Measurements from ENCODE around the gene BPIFB2. TPM values are rescaled to one million over a fixed set of nuclear protein-coding genes. Genes with fewer than 3 reads are reported as not detected.

The BPIFB2 gene
- total and polyA plus RNA-seq, 2 donors (not counting 3 experiments of a cell fraction or from before 2014, with no cell fraction given): not detected

DNA sequence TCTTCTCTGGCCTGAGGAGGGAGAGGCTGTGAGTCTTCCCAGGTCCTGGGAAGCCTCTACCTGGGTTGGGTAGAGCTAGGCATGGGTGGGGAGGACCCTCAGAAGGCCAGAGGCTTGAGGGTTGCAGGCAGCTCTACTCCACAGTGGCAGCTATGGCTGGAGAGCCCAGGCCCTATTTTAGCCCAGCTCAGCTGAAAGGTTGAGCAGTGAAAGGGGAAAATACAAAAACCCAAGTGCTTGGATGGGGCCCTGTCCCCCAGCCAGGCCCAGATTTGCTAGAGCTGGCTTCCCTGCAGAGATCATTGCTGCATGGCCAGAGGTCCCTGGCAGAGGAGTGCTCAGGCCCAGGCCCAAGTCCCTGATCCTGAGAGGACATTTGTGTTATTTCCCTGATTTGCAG is 48.9 kb upstream of the BPIFB2 start:
- ChIA-PET CTCF (interaction anchor here (1.4 kb wide), 1 partner anchor 23 kb away, joined by 3 read pairs; no protein-coding TSS in a partner anchor), POLR2A (no interaction called here)
- Histone ChIP-seq H3K4me1 (ENCODE audit: control insufficient read depth, extremely low read depth, insufficient read depth, low read length) (no peaks in the 10 kb centered on the region), H3K9me1 (replicated peaks; ENCODE audit: control insufficient read depth, extremely low read depth, insufficient read depth, low read length) (no peaks in the 10 kb centered on the region), H3K27me3 (ENCODE audit: control insufficient read depth in 2 of 2, insufficient read depth in 2 of 2, low read length in 2 of 2) (peaks cover 3 to 5% of the 10 kb centered on the region in 2 experiments), H3K4me3 (replicated peaks in 1 of 3; ENCODE audit: insufficient read depth in 1 of 3, low read depth in 1 of 3, low read length in 3 of 3) (no peak overlapping the region), H3K79me2 (ENCODE audit: control insufficient read depth, insufficient read depth, low read length) (no peaks in the 10 kb centered on the region), H3K9ac (replicated peaks; ENCODE audit: extremely low read depth, insufficient read depth, low read length) (no peak overlapping the region), H3K36me3 (ENCODE audit: control insufficient read depth in 2 of 2, extremely low read depth in 1 of 2, insufficient read depth in 2 of 2, low read length in 2 of 2) (no peaks in the 10 kb centered on the region), H3K9me3 (replicated peaks; ENCODE audit: control insufficient read depth, insufficient read depth, low read length) (no peaks in the 10 kb centered on the region), H4K20me1 (replicated peaks; ENCODE audit: control insufficient read depth, extremely low read depth, insufficient read depth, low read length) (no peaks in the 10 kb centered on the region), H2AFZ (ENCODE audit: low read depth, low read length) (no peak overlapping the region), H3K27ac (ENCODE audit: insufficient read depth, low read depth, low read length) (no peak overlapping the region), H3K4me2 (ENCODE audit: insufficient read depth, low read length) (no peak overlapping the region)
- dilution Hi-C loops (cut with MboI; ENCODE audit: extremely low pct_ligation_motif_present, low sequenced_read_pairs): no loop called here
- no TSS peak for BruUV-seq (replicated peaks)
- intact Hi-C loops (cut with micrococcal nuclease): no loop called here
- FAIRE-seq (no peak), DNase-seq (ENCODE audit: low read depth, low spot score) (no peak)
- no peak for TF ChIP-seq GATA2 (IDR thresholded peaks at IDR 0.05; ENCODE audit: insufficient read depth, insufficient read length, low read depth, low read length)

DNA sequence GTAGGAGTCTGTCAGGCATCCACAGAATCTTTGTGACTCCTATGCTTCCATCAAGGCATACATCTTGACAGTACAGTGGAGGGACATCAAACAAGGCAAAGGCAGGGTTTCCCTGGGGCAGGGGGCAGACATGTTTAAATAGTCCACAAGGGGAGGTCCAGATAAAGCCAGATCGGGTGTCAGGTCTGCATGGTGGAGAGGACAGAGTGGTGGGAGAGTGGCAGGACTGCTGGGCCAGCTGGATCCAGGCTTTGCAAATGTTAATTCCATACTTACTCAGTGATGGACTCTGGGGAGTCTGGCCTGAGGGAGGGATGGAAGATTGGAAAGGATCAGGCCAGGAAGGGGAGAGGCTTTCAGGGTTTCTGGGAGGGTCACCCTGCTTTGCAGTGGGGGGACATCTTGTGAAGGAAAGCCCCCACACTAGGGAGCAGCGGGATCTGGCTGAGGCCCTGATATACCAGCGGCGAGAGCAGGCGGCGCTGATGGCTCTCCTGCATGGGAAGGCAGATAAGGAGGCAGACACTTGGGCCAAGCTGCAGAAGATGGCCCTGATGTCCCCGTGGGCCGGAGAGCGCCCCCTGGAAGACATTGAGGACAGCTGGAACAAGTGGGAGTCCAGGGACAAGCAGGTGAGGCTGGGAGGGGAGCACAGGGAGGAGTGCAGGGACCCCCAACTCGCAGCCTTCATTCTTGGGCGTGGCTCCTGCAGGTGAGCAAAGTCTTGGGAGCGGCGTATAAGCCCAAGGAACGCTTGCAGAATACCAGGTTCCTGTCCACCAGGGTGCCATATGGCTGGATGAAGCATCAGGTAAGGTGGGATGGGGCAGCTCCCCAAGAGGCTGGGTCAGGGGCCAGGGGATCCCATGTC is 47.9 kb upstream of the BPIFB2 start:
- no peak overlapping the region for H3K27ac ChIP-seq (ENCODE audit: insufficient read depth, low read depth, low read length)
- no peak for FAIRE-seq
- TF ChIP-seq, protein P1, sequence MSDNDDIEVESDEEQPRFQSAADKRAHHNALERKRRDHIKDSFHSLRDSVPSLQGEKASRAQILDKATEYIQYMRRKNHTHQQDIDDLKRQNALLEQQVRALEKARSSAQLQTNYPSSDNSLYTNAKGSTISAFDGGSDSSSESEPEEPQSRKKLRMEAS (IDR thresholded peaks at IDR 0.05; ENCODE audit: insufficient read depth, insufficient read length): no peak
- TF ChIP-seq POLR2A (IDR thresholded peaks at IDR 0.05; ENCODE audit: low read depth, low read length): no peak
- H3K9me1 ChIP-seq (replicated peaks; ENCODE audit: control insufficient read depth, extremely low read depth, insufficient read depth, low read length): no peaks in the 10 kb centered on the region
- no TSS peak for BruUV-seq (replicated peaks)
- no peak overlapping the region for H3K4me3 ChIP-seq (replicated peaks in 1 of 3; ENCODE audit: insufficient read depth in 1 of 3, low read depth in 1 of 3, low read length in 3 of 3)
- H4K20me1 ChIP-seq (replicated peaks; ENCODE audit: control insufficient read depth, extremely low read depth, insufficient read depth, low read length): no peaks in the 10 kb centered on the region
- POLR2A ChIA-PET: no interaction called here
- no peaks in the 10 kb centered on the region for H3K79me2 ChIP-seq (ENCODE audit: control insufficient read depth, insufficient read depth, low read length)
- dilution Hi-C loops (cut with MboI; ENCODE audit: extremely low pct_ligation_motif_present, low sequenced_read_pairs) (no loop called here), intact Hi-C loops (cut with micrococcal nuclease) (no loop called here)
- no peaks in the 10 kb centered on the region for H3K4me1 ChIP-seq (ENCODE audit: control insufficient read depth, extremely low read depth, insufficient read depth, low read length)
- no peak for DNase-seq (ENCODE audit: low read depth, low spot score)
- CTCF ChIA-PET: interaction anchor here (1.2 to 1.3 kb wide), 2 partner anchors 14 to 15 kb away, joined by 3 to 5 read pairs; no protein-coding TSS in a partner anchor
- H3K9ac ChIP-seq (replicated peaks; ENCODE audit: extremely low read depth, insufficient read depth, low read length): no peak overlapping the region
- H2AFZ ChIP-seq (ENCODE audit: low read depth, low read length): no peak overlapping the region
- peaks cover 1 to 5% of the 10 kb centered on the region in 2 experiments for H3K27me3 ChIP-seq (ENCODE audit: control insufficient read depth in 2 of 2, insufficient read depth in 2 of 2, low read length in 2 of 2)
- H3K4me2 ChIP-seq (ENCODE audit: insufficient read depth, low read length): no peak overlapping the region
- no peaks in the 10 kb centered on the region for H3K9me3 ChIP-seq (replicated peaks; ENCODE audit: control insufficient read depth, insufficient read depth, low read length)
- no peaks in the 10 kb centered on the region for H3K36me3 ChIP-seq (ENCODE audit: control insufficient read depth in 2 of 2, extremely low read depth in 1 of 2, insufficient read depth in 2 of 2, low read length in 2 of 2)

Measured in endothelial cell of umbilical vein (primary cell).